Myocyte (in vitro differentiated cells): ENCODE data around the gene TMEM164. TPM values are rescaled to one million over a fixed set of nuclear protein-coding genes. Genes with fewer than 3 reads are reported as not detected.

Source experiments
- DNase-seq: peaks from one replicate; pipeline ENCODE4 v3.0.0-alpha.2; 2012; ENCODE audit warnings: low read depth
- microRNA counts: library from miRNA; unstranded; fragments of <30 nt; microRNA quantifications from one replicate; lab custom pipeline; 2016
- microRNA-seq: library from miRNA; unstranded; fragments of <30 nt; microRNA quantifications from one replicate; pipeline ENCODE4, GENCODE V29; 2016
- total RNA-seq: library from RNA; depleted of rRNA; stranded (reverse); fragments of >200 nt; gene quantifications from 2 replicates; pipeline ENCODE4 v1.2.3, GENCODE V29; 2014

The TMEM164 gene
- total RNA-seq, 1 donor from 2014 or later: 21.6 TPM

DNA sequence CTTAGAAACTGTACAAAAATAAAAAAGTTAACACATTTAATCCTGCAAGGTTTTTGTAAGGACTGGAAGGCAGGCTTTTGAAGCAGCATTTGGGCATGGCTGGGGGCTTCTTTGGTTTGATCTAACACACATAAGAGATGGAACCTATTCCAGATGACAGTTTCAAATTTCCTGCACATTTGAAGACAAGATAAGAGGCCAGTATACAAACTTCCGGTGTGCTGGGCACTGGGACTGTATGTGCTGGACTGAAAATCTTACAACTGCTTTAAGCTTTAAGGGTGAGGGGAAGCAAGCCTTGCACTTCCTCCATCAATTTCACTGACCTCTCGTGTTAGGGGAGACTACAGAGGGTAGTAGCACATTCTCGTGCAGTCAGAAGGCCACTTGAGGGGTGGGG is 192.1 kb downstream of the TMEM164 start:
- DNase-seq: no peak

DNA sequence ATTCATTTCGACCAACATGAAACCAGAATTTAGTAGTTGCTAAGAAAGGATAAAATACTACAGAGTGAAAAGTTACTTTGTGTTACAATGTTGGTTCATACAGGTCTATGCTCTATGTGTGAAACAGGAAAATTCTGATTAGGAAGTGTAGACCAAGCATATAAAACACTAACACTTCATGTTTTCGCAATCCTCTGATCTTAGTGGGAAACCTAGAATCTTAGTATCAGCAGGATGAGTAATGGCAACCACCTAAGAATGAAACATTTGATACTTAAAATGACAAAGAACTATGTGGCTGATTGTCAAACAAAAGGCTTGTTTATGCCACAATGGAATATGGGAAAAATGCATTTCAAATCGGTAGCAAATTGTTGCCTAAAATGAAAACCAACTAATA is 198.9 kb downstream of the TMEM164 start:
- no peak for DNase-seq

DNA sequence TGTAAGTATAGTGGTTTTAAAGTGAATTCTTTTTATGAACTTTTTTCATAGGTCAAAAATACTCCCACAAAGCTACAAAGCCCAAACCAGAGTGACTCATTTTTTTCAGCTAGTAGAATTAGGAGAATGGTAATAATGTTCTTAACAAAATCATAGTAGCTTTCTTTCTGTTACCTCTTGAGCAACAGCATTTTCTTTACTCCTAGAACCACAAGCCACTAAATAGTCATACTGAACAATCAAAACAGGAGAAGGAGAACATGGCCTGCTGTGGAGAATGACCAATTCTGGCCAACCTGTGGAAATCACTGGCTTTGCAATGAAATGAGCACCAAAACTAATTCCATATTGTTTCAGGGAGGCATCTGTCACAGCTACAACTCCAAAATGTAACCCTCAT is 202.1 kb downstream of the TMEM164 start:
- peak; percentile 12 for DNase-seq

DNA sequence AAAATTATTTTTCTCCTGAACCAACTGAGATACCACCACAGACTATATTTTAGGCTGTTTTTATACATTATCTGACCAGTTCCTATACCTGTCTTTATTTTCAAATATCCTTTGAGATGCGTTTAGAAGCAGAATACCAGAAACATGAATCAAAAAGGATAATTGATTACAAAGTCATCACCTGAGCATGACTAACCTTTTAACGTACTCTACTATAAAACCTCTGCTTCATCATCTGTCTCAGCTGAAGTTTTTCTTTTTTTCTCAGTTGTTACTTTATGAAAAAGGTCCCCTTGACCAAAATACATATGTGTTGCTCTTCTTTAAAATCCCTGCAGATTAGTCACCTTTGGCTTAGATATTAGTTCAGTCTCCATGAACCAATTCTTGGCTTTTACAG is 205.2 kb downstream of the TMEM164 start:
- no peak for DNase-seq

DNA sequence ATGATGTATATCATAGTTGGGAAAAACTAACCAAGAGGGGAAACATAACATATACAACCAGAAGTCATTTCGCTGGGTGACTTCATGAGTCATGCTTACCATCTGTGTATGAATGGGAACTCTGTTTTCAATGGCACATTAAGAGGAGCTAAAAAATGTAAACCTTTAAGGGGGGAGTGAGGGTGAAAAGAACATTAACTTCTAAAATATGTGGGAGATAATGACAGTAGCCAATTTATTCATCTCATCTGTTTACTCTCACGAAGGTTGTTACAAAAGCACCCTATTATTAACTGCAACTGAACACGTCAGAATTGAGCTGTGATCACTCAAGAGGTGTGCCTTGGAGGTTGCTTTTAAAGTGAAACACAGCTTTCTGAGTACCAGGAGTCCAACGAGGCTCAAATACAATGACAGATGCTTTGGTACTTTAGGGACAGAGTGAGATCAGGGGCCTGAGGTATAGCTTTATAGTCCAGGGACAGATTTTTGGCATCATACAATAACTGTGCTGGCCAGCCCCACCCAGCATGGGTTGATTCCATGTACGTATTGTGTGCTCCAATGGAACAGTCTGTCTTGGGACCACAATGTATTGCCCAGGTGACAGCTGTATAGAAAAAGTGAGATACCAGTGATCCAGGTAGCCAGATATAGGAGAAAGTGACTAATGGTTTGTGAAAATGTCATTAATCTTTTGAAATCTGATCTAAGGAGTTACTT is 207.7 kb downstream of the TMEM164 start:
- no peak for DNase-seq

DNA sequence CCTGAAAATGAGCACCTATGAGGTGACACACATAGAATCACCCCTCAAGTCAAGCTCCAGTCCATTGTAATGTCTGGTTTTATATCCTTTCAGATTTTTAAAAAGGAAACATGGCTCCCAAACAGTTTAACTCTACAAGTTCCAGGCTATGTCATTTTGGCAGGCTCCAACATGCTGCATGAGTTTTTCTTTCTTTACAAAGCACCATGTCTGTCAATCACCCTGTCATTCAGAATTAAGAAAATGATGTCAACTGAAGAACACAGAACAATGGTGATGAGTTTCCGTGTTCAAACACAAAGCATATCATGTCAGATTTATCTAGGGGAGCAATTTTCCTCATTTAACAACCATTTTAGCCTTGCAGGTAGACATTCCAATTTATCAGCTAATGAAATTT is 208.4 kb downstream of the TMEM164 start:
- DNase-seq: no peak

DNA sequence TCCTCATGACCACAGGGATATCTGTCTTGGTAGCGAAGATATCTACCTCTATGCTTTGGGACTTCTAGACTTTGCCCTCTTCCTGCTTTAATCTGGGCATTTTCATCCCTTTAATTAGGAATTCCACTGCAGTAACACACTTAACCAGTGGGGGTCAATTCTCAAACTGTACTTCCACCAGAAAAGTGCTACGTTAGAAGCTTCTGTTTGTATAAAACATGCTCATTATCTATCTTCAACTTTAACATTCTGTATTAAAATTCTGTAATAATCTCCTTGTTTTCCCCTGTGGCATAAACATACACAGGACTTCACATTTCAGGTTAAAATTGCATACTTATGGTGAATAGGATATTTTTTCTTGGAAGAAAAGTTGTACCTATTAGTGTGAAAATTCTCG is 209.4 kb downstream of the TMEM164 start:
- no peak for DNase-seq

DNA sequence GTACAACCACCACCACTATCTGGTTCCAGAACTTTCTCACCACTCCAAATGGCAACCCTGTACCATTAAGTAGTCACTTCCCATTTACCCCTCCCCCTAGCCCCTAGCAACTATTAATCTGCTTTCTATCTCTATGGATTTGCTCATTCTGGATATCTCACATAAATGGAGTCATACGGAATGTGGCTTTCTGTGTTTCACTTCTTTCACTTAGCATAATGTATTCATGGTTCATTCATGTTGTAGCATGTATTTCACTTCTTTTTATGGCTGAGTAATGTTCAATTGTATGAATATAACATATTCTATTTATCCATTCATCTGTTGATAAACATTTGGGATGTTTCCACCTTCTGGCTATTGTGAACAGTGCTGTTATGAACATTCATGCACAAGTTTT is 210.3 kb downstream of the TMEM164 start:
- DNase-seq: no peak

DNA sequence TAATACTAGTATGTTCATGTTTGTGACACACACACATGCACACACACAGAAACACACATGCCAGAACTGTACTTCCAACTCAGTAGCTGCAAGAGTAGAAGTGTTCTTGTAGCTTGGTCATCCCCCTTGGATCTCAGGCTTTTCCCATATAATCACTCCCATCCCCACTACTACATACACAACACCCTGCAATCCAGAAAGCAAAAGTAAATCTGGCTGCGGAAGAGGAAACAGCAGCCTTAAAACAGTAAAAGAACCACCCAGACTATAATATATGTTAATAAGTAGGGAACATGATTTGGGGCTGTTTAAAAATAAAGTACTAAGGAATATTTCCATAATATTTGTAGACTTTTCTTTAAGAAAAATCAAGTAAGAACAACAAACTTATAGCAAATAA is 211.8 kb downstream of the TMEM164 start:
- no peak for DNase-seq

DNA sequence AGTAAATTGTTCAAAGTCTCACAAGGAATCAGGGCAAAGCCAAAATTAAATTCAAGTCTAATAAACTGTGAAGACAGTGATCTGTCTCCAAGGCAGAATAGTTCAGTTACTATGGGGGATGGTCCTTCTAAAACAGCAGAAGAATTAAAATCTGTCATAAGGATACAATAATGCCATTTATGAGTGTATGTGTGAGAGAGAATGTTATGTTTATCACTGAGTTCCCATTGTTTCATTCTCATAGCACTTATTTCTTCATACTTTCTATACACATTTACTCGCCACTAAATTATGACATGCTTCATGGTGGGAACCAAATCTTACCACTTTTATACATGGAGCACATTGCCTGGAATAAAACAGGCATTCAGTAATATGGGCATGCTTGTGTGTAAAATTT is 212.5 kb downstream of the TMEM164 start:
- no peak for DNase-seq

DNA sequence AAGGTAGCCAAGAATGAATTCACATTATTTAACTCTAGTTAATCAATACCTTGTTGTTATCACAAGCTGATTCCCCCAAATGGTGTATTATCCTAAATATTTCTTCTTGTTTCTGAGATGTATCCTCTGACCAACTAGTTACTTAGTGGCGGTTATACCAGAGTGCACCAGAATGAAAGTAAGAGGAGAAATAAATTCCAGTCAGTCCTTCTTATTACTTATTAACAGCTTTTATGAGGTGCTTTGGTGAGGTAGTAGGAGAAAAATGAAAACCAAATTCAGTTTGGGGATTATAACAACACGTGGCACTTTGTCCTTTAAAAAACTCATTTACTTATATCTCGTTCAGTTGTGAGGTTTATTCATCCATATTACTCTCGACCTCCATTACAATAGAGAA is 213.1 kb downstream of the TMEM164 start:
- DNase-seq: no peak

DNA sequence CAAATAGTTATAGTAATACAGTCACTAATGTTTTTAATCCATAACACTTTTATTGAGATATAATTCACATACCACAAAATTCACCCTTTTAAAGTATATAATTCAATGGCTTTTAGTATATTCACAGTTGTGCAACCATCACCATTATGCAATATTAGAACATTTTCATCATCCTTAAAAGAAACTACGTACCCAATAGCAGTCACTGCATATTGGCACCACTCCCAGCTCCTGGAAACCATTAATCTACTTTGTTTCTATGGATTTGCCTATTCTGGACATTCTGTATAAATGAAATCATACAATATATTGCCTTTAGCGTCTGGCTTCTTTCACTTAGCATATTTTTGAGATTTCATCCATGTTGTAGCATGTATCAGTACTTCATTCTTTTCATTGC is 215.7 kb downstream of the TMEM164 start:
- no peak for DNase-seq

DNA sequence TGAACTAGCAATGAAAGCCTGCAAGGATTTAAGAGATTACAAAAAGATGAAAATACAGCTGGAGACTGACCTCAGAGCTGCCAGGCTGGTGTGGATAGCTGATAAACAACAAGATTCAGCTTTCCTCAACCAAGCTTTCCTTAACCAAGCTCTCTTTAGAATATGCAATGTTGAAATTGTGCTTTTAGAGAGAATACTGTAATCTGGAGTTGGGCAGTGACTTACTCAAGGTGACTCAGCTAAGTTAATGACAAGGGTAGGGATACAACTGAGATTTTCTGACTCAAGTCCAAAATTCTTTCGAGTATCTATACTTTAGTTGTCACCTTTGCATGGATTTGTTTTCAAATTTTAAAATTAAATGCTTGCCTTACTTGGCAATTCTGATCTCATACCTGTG is 217.0 kb downstream of the TMEM164 start:
- no peak for DNase-seq

DNA sequence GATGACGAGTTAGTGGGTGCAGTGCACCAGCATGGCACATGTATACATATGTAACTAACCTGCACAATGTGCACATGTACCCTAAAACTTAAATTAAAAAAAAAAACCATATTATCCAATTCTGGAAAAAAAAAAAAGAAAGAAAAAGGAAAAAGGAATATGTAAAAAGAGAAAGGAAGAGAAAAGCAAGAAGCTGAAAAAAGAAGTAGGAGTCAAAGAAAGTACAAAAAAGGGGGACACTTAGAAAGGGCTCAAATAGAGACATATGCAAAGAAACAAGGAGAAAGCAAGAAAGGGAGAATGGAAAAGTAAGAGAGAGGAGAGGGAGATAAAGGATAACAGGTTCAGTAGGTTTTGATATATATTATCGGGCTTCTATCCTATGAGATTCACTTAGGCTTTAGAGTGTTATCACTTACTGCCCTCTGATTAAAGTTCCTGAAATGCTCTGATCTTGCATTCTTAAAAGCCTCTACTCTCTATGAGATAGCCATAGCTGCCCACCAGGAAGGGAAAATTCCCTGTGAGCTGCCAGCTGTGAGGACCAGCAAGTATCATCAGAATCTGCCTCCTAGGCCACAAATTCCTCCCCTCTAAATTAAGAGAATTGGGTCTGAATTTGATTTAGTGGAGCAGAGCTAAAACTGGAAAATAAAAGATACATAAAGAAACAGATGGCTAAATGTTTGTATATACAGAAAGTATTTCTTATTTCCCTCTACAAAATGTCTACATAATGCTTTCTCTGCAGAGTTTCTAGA is 219.8 kb downstream of the TMEM164 start:
- no peak for DNase-seq

DNA sequence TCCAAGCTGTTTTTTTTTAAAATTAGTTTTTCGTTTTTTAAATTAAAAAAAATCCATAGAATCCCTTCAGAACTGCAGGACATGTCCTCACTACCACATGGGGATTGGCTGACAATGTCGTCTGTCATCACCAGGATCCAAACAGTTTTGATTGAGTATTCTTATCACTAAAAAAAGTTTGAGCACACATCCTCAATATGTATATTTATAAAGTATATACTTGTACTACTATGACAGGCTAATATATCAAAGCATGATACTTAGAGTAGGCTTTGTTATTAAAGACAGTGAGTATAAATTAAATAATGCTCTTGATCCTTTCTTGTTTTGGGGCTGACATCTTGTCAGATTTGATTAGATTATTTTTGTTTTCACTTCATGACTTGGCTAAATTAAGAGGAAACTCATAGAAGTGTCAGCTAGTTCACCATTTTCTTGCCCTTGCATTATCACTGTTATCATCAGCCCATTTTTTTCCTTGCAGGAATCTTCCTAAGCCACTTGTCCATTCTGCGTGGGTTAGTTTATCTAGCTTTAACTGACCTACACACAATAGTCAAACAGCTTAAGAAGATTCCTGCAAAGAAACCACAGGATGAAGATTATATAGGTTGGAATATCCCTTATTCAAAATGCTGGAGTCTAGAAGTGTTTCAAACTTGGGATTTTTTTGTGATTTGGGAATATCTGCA is 222.2 kb downstream of the TMEM164 start:
- DNase-seq: no peak

DNA sequence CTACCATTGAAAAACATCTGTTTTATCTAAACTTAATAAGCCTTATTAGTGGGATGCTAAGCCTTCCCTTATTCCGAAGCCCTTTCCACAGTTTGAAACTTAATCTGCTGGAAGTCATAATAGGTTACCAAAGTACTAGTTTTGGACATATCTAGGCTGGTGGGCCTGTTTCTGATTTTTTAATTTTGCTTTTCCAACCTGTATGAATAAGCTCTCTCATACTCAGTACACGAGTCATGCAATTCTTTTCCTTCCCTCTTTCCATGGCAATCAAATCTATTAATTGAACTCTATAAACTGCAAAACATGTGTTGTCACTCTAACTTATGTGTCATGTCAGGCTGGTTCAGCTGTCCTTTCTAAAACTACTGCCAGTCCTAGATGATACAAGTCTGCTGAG is 224.0 kb downstream of the TMEM164 start:
- DNase-seq: peak; percentile 33

MicroRNAs encoded within 50 kb of the gene (microRNA counts, 767-probe panel; counts per million panel counts)
- not detected for microRNA hsa-miR-652-3p (lab: Ali Mortazavi, UCI)

Small RNA genes within 50 kb of the gene (microRNA-seq; reads per million reads assigned to microRNA genes)
- gene MIR3978: not detected
- 557 reads per million, percentile 74 among the genes with 10 or more reads in this experiment for gene MIR652
